BE2C (cell line): ENCODE measurements around the gene STMN3.
"Not testable (repeated sequence)": the region's sequence is repeated elsewhere in the genome, so short reads cannot be mapped to it uniquely, and the experiment has no call there.

ENCODE experiments used
- DNase-seq: peaks from one replicate; pipeline ENCODE4 v3.0.0-alpha.2; 2020
- H3K27me3 ChIP-seq: fragments of 250-450 bp; sonication (Bioruptor Pico); 2 replicates; pipeline ENCODE4 v1.5.1; 2020; ENCODE audit warnings: mild to moderate bottlenecking
- H3K36me3 ChIP-seq: fragments of 250-450 bp; sonication (Bioruptor Pico); 2 replicates; pipeline ENCODE4 v1.5.1; 2020; ENCODE audit warnings: mild to moderate bottlenecking
- H3K4me1 ChIP-seq: fragments of 250-450 bp; sonication (Bioruptor Pico); 2 replicates; pipeline ENCODE4 v1.5.1; 2020
- H3K4me3 ChIP-seq: 2 replicates; pipeline ENCODE4 v1.5.1; 2011; ENCODE audit warnings: low read depth, low read length
- H3K9me3 ChIP-seq: fragments of 250-450 bp; sonication (Bioruptor Pico); 2 replicates; pipeline ENCODE4 v1.5.1; 2020
- TF ChIP-seq, protein P1 (sequence below): IDR thresholded peaks from 2 replicates; pipeline ENCODE4 v1.5.1; 2012; ENCODE audit warnings: mild to moderate bottlenecking, low read depth, low read length

STMN3 gene

DNA sequence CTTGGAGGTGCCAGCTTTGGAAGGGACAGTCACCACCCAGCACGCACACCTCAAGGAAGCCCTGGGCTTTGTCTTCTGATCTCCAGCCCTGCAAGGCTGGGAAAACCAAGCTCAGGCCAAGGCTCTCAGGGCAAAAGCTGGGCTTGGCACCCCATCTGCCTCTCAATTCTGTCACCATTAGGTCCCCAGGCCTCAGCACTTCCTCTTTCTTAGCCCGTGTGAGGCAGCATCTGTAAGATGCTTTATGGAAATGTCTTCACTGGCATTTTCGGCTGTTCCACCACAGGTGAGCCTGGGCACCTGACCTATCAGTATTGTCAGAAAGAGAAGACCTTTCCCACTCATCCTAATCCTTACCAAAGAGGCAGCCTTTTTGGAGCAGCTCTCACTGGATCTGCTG, 50.9 kb downstream of the STMN3 start:
- Histone ChIP-seq H3K9me3 (no peaks in the 10 kb centered on the region), H3K27me3 (no peaks in the 10 kb centered on the region), H3K36me3 (peaks cover 38% of the 10 kb centered on the region), H3K4me1 (no peaks in the 10 kb centered on the region), H3K4me3 (no peak overlapping the region)
- TF ChIP-seq, protein P1, sequence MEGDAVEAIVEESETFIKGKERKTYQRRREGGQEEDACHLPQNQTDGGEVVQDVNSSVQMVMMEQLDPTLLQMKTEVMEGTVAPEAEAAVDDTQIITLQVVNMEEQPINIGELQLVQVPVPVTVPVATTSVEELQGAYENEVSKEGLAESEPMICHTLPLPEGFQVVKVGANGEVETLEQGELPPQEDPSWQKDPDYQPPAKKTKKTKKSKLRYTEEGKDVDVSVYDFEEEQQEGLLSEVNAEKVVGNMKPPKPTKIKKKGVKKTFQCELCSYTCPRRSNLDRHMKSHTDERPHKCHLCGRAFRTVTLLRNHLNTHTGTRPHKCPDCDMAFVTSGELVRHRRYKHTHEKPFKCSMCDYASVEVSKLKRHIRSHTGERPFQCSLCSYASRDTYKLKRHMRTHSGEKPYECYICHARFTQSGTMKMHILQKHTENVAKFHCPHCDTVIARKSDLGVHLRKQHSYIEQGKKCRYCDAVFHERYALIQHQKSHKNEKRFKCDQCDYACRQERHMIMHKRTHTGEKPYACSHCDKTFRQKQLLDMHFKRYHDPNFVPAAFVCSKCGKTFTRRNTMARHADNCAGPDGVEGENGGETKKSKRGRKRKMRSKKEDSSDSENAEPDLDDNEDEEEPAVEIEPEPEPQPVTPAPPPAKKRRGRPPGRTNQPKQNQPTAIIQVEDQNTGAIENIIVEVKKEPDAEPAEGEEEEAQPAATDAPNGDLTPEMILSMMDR: no peak
- no peak for DNase-seq

DNA sequence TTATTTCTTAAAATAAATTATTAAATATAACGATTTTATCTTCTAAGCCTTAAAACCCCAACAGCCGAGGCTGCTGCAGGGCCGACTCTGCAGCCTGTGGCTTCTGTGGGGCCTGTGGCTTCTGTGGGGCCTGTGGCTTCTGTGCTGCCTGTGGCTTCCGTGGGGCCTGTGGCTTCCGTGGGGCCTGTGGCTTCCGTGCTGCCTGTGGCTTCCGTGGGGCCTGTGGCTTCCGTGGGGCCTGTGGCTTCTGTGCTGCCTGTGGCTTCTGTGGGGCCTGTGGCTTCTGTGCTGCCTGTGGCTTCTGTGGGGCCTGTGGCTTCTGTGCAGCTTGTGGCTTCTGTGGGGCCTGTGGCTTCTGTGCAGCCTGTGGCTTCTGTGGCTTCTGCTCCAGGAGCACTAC, 51.5 kb downstream of the STMN3 start:
- not testable (repeated sequence) for DNase-seq, H3K27me3 ChIP-seq, H3K4me3 ChIP-seq, H3K9me3 ChIP-seq, H3K4me1 ChIP-seq
- H3K36me3 ChIP-seq: peaks cover 38% of the 10 kb centered on the region

DNA sequence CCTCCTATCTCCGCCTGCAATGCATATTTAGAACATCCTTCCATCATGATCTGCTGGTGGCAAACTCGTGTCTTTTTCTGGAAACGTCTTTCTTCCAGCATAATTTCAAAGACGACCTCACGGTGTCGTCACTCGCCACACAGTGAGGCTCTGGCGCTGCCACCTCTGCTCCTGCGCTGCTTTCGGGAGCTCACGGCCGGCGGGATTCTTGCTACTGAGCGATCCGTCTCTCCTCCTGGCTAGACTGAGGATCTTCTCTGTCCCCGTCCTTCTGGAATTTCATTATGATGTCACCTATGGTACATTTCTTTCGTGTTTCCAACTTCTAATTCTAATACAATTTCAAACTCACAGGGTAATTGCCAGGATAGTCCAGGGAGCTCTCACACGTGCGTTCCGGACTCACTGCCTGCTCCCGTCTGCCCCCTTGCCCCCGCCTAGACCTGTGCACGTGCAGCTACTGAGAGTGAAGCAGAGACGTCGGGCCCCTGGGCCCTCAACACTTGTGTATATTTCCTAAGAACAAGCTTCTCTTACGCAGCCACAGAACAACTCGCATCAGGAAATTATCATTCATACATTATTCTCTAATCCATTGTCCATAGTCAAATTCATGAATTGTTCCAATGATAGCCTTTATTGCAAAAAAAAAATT, 53.7 kb downstream of the STMN3 start:
- Histone ChIP-seq H3K9me3 (no peaks in the 10 kb centered on the region), H3K4me3 (no peak overlapping the region), H3K27me3 (no peaks in the 10 kb centered on the region), H3K4me1 (no peaks in the 10 kb centered on the region), H3K36me3 (peaks cover 52% of the 10 kb centered on the region)
- DNase-seq: no peak
- TF ChIP-seq, protein P1: no peak

DNA sequence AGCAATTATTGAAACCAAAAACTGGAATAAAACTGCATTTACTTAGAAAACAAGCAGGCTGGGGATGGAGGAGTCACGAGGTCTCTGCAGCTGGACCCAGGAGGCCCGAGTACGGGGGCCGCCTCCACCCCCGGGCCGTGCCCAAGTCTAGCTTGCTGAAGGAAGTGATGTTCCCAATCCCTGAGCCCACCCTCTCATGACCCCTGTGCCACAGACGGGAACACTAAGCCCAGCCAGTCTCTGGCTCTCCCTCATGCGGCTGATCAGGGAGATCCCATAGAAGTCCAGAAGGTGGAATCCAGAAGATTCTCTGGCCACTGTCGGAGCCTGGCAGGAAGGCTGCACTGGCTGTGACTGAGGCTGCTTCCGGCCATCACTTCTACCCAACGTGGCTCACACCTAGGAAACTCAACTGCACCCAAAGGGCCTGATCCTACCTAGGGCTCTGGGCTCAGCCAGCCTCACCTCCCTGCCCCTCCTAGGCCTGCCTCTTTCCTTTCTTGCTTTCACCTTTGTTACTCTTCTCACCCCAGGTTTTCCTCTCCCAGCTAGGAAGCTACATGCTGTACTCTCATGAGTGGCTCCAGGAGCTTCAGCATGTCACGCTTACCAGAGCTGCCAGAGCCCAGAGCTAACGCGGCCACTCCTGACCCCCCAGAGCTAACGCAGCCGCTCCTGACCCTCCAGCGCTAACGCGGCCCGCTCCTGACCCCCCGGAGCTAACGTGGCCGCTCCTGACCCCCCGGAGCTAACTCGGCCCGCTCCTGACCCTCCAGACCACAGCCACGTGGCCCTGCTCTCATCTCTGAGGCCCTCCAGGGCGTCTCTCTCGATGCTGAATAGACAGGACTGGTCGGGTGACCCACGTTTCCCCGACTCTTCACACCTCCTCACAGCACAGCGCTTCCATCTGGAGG, 54.5 kb downstream of the STMN3 start:
- Histone ChIP-seq H3K9me3 (no peaks in the 10 kb centered on the region), H3K4me1 (no peaks in the 10 kb centered on the region), H3K36me3 (peaks cover 56% of the 10 kb centered on the region), H3K4me3 (no peak overlapping the region), H3K27me3 (no peaks in the 10 kb centered on the region)
- TF ChIP-seq, protein P1: no peak
- DNase-seq: no peak

DNA sequence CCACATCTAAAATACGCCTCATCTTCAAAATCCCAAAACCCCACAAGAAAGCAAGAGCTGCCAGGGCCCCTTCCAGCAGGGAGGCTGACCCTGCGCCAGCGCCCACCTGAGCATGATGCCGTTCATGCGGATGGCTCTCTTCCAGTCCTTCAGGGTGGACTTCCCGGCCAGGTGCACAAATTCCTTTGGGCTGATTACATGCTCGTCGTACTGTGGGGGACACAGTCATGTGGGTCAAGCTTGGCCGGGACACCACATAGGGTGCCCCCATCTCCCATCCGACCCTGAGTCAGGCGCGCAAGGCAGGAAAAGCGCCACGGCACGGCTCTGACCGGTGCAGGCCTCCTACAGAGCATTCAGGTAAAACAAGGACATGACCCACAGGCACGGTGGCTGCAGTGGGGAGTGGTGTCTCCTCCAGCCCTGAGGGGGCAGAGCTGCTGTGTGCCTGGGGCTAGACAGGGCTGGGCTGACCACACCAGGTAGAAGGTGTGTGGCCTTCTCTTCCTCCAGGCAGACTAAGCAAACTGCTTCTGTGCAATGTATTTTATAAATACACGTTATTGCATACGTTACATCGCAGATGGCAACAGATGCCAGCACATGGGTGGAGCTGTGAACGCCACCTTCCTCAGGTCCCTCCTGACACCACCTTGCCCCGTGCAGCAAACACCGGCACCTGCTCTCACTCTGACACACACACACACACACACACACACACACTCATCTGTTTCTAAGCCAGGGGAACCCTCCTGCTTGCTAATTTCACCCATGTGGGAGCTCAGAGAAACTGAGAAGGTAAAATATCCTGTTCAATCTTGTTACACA, 55.4 kb downstream of the STMN3 start:
- H3K27me3 ChIP-seq: no peaks in the 10 kb centered on the region
- H3K36me3 ChIP-seq: peaks cover 57% of the 10 kb centered on the region
- TF ChIP-seq, protein P1: no peak
- DNase-seq: no peak
- no peak overlapping the region for H3K4me3 ChIP-seq
- H3K9me3 ChIP-seq: no peaks in the 10 kb centered on the region
- H3K4me1 ChIP-seq: no peaks in the 10 kb centered on the region

DNA sequence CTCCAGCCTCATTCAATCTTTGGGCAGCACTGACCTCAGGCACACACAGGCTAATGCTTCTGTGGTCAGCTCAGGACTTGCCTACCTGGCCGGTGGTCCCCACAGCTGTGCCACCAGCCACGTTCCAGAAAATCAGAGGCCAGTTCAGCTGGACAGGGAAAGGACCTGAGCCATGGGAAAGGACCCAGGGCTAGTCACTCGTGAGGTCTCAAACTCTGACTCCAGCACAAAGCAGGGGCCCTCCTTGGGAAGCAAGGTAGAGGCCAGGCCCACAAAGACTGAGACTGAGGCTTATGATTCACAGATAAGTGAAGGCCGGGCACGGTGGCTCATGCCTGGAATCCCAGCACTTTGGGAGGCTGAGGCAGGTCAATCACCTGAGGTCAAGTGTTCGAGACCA, 56.8 kb downstream of the STMN3 start:
- H3K4me1 ChIP-seq: no peaks in the 10 kb centered on the region
- no peak for DNase-seq
- H3K9me3 ChIP-seq: no peaks in the 10 kb centered on the region
- no peaks in the 10 kb centered on the region for H3K27me3 ChIP-seq
- peaks cover 57% of the 10 kb centered on the region for H3K36me3 ChIP-seq
- no peak overlapping the region for H3K4me3 ChIP-seq
- TF ChIP-seq, protein P1: no peak
